Measurements from ENCODE around the gene CEP112.

Gene CEP112

DNA sequence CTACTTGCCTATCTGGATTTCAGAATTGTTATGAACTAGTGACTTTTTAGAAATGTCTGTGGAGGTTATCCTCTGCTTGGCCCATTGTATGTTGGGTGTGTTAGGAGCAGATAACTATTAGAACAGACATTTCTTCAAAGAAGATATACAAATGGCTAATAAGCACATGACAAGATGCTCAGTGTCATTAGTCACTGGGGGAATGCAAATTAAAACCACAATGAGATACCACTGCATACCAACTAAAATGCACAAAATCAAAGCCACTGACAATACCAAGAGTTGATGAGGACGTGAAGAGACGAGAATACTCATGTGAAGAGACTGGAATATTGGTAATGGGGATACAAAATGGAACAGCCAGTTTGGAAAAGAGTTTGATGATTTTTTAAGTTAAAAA lies 39.2 kb downstream of the CEP112 start:
- TF ChIP-seq, protein P1, sequence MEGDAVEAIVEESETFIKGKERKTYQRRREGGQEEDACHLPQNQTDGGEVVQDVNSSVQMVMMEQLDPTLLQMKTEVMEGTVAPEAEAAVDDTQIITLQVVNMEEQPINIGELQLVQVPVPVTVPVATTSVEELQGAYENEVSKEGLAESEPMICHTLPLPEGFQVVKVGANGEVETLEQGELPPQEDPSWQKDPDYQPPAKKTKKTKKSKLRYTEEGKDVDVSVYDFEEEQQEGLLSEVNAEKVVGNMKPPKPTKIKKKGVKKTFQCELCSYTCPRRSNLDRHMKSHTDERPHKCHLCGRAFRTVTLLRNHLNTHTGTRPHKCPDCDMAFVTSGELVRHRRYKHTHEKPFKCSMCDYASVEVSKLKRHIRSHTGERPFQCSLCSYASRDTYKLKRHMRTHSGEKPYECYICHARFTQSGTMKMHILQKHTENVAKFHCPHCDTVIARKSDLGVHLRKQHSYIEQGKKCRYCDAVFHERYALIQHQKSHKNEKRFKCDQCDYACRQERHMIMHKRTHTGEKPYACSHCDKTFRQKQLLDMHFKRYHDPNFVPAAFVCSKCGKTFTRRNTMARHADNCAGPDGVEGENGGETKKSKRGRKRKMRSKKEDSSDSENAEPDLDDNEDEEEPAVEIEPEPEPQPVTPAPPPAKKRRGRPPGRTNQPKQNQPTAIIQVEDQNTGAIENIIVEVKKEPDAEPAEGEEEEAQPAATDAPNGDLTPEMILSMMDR (IDR thresholded peaks at IDR 0.05; ENCODE audit: low read depth, low read length) = no peak
- Histone ChIP-seq H3K4me1 (no peaks in the 10 kb centered on the region), H3K9me3 (no peaks in the 10 kb centered on the region), H3K27me3 (no peaks in the 10 kb centered on the region), H3K36me3 (no peaks in the 10 kb centered on the region), H3K4me3 (ENCODE audit: low read depth, low read length) (no peak overlapping the region)
- no peak for DNase-seq

DNA sequence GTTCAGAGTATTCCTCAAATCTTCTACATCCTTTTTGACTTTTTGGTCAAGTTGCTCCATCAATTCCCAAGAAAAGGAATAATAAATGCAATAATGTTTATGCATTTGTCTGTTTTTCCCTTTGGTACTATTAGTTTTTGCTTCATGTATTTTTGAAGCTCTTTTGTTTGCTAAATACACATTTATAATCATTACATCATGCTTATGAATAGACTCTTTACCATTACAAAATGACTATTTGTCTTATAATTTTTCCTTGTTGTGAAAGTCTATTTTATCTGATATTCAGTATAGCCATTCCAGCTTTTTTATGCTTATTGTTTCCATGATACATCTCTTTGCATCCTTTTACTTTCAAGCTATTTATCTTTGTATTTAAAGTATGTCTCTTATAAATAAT lies 41.2 kb downstream of the CEP112 start:
- Histone ChIP-seq H3K4me3 (ENCODE audit: low read depth, low read length) (no peak overlapping the region), H3K36me3 (no peaks in the 10 kb centered on the region), H3K9me3 (no peaks in the 10 kb centered on the region), H3K27me3 (no peaks in the 10 kb centered on the region), H3K4me1 (no peaks in the 10 kb centered on the region)
- DNase-seq = no peak
- TF ChIP-seq, protein P1 (IDR thresholded peaks at IDR 0.05; ENCODE audit: low read depth, low read length) = no peak

DNA sequence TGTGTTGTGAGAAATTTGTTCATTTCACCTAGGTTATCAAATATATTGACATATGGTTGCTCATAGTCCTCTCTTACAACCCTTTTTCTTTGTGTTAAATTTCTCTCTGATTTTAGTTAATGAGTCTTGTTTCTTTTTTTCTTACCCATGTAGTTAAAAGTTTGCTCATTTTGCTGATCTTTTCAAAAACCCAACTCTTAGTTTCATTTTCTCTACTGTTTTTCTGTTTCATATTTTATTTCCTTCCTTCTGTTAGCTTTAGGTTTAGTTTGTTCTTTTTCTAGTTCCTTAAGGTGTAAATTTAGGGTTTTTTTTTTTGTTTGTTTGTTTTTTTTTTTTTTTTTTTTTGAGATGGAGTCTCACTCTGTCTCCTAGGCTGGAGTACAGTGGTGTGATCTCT lies 42.4 kb downstream of the CEP112 start:
- Histone ChIP-seq H3K36me3 (no peaks in the 10 kb centered on the region), H3K4me1 (no peaks in the 10 kb centered on the region), H3K27me3 (no peaks in the 10 kb centered on the region), H3K4me3 (ENCODE audit: low read depth, low read length) (no peak overlapping the region), H3K9me3 (no peaks in the 10 kb centered on the region)
- no peak for DNase-seq
- TF ChIP-seq, protein P1 (IDR thresholded peaks at IDR 0.05; ENCODE audit: low read depth, low read length) = no peak

DNA sequence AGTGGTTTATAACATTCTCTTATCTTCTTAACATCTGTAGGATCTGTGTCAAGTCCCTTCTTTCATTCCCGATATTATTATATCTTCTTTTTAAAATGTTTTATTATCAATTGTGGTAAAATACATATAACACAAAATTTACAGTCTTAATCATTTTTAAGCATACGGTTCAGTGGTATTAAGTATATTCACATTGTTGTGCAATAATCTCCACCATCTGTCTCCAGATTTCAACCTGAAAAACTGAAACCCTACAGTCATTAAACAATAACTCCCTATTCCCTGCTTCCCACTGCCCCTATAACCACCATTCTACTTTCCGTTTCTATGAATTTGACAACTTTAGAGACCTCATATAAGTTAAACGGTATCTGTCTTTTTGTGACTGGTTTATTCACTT lies 45.5 kb downstream of the CEP112 start:
- Histone ChIP-seq H3K4me1 (no peaks in the 10 kb centered on the region), H3K36me3 (no peaks in the 10 kb centered on the region), H3K27me3 (peaks cover 25% of the 10 kb centered on the region), H3K9me3 (no peaks in the 10 kb centered on the region), H3K4me3 (ENCODE audit: low read depth, low read length) (no peak overlapping the region)
- TF ChIP-seq, protein P1 (IDR thresholded peaks at IDR 0.05; ENCODE audit: low read depth, low read length) = no peak
- no peak for DNase-seq

DNA sequence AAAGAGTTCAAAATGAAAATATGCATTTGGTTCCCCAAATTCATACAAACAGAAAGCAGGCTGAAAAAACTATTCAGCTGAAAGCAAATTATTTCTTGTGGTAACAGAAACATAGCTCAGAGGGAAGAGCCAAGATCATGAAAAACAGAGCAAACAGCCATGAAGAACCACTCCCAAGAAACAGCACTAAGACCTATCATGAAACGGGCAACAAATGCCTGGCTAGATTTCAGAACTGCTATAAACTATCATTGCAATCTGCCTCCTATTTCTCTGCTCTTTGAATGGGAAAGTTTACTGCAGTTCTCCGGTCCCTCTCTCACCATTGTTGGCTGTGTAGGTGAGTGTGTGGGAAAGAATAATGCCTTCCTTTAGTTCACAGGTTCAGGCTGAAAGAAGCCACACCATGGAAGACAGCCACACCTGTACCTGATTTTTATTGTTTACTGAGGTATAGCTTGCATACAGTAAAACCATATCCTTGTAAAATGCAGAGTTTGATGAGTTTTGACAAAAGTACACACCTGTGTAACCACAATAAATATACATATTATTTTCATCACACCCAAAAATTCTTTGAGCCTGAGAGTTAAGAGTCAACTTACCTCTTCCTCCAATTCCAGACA lies 48.2 kb downstream of the CEP112 start:
- Histone ChIP-seq H3K4me3 (ENCODE audit: low read depth, low read length) (no peak overlapping the region), H3K36me3 (no peaks in the 10 kb centered on the region), H3K9me3 (no peaks in the 10 kb centered on the region), H3K27me3 (peaks cover 30% of the 10 kb centered on the region), H3K4me1 (no peaks in the 10 kb centered on the region)
- DNase-seq = no peak
- TF ChIP-seq, protein P1 (IDR thresholded peaks at IDR 0.05; ENCODE audit: low read depth, low read length) = no peak

DNA sequence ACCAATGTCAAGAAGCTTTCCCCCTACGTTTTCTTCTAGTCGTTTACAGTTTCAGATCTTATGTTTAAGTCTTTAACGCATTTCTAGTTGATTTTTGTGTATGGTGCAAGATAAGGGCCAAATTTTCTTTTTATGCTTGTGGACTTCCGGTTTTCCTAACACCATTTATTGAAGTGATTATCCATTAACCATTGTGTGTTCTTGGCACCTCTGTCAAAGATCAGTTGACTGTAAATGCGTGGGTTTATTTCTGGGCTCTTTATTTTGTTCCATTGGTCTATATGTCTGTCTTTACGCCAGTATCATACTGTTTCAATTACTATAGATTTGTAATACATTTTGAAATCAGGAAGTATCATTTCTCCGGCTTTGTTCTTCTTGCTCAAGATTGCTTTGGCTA lies 49.5 kb downstream of the CEP112 start:
- no peak overlapping the region for H3K4me3 ChIP-seq (ENCODE audit: low read depth, low read length)
- H3K36me3 ChIP-seq = no peaks in the 10 kb centered on the region
- TF ChIP-seq, protein P1 (IDR thresholded peaks at IDR 0.05; ENCODE audit: low read depth, low read length) = no peak
- H3K9me3 ChIP-seq = no peaks in the 10 kb centered on the region
- no peak for DNase-seq
- H3K4me1 ChIP-seq = no peaks in the 10 kb centered on the region
- H3K27me3 ChIP-seq = peaks cover 32% of the 10 kb centered on the region

All from BE2C (cell line).